Loucy (cell line): ENCODE data around the gene OTC.

Source experiments
- H2AFZ ChIP-seq: fragments of 200-600 bp; sonication (generic); 2 replicates; pipeline ENCODE4 v1.6.0; 2016; ENCODE audit warnings: antibody characterized with exemption, mild to moderate bottlenecking, low read length, moderate library complexity
- H3F3A ChIP-seq: fragments of 200-600 bp; 2 replicates; pipeline ENCODE4 v1.6.0; 2016; ENCODE audit warnings: antibody characterized with exemption, low read depth, mild to moderate bottlenecking
- H3K27me3 ChIP-seq: fragments of 200-600 bp; sonication (generic); 2 replicates; pipeline ENCODE4 v1.6.1; 2014; ENCODE audit warnings: low read length, mild to moderate bottlenecking; ENCODE audit not compliant: insufficient read depth, poor library complexity, severe bottlenecking
- H3K36me3 ChIP-seq: fragments of 200-600 bp; sonication (generic); 2 replicates; pipeline ENCODE4 v1.6.1; 2016; ENCODE audit warnings: low read length; ENCODE audit not compliant: insufficient read depth
- H3K4me1 ChIP-seq: fragments of 200-600 bp; sonication (generic); 2 replicates; pipeline ENCODE4 v1.5.1; 2014; ENCODE audit warnings: low read length, mild to moderate bottlenecking; ENCODE audit not compliant: insufficient read depth, poor library complexity, severe bottlenecking
- H3K4me2 ChIP-seq: fragments of 200-600 bp; sonication (generic); 2 replicates; pipeline ENCODE4 v1.6.0; 2014; ENCODE audit warnings: antibody characterized with exemption, low read length, low read depth, mild to moderate bottlenecking; ENCODE audit not compliant: poor library complexity, severe bottlenecking
- H3K4me3 ChIP-seq: fragments of 200-600 bp; sonication (generic); 2 replicates; pipeline ENCODE4 v1.5.1; 2014; ENCODE audit warnings: low read length, mild to moderate bottlenecking, mixed read lengths; ENCODE audit not compliant: poor library complexity, severe bottlenecking
- H3K79me2 ChIP-seq: fragments of 200-600 bp; sonication (generic); 2 replicates; pipeline ENCODE4 v1.6.1; 2014; ENCODE audit warnings: low read length; ENCODE audit not compliant: insufficient read depth
- H3K9ac ChIP-seq: fragments of 200-600 bp; sonication (generic); 2 replicates; pipeline ENCODE4 v1.6.0; 2014; ENCODE audit warnings: mild to moderate bottlenecking, low read depth, low read length, moderate library complexity; ENCODE audit not compliant: poor library complexity, severe bottlenecking
- H3K9me2 ChIP-seq: fragments of 200-600 bp; sonication (generic); replicated peaks from 2 replicates; pipeline ENCODE4 v1.6.1; 2016; ENCODE audit warnings: low read depth, low read length, mixed read lengths
- H3K9me3 ChIP-seq: fragments of 200-600 bp; sonication (generic); 2 replicates; pipeline ENCODE4 v1.6.1; 2014; ENCODE audit warnings: mild to moderate bottlenecking, antibody characterized with exemption, low read length, low read depth; ENCODE audit not compliant: insufficient read depth
- H4K20me1 ChIP-seq: fragments of 200-600 bp; sonication (generic); 2 replicates; pipeline ENCODE4 v1.6.0; 2014; ENCODE audit warnings: antibody characterized with exemption, low read length, mild to moderate bottlenecking; ENCODE audit not compliant: insufficient read depth, poor library complexity, severe bottlenecking
- EZH2phosphoT487 ChIP-seq: fragments of 200-600 bp; IDR thresholded peaks from 2 replicates; pipeline ENCODE4 v1.6.1; 2018; ENCODE audit warnings: antibody characterized with exemption, mild to moderate bottlenecking, moderate library complexity, borderline replicate concordance
- TF ChIP-seq, protein P1 (sequence below): fragments of 200-600 bp; sonication (generic); conservative IDR thresholded peaks from 2 replicates; pipeline ENCODE4 v1.5.1; 2014; ENCODE audit warnings: mild to moderate bottlenecking, antibody characterized with exemption, low read length

The OTC gene

DNA sequence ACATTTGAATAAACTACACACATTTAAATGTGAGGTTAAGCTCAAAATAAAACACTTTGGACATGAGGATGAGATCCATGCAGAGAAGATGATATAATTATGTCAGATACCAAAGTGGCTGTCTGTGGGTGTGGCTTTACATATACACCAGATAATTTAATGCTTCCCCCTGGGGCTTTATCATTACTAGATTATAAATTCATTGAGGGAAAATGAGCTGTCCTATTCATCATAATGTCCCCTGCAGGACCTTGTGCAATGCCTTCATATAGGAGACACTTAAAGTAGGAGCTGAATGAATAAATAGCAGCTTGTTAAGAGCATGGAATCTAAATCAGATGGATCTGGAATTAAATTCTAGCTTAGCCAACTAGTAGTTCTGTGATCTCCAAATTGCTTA lies 49.7 kb downstream of the OTC start:
- no peak overlapping the region for H2AFZ ChIP-seq
- TF ChIP-seq EZH2phosphoT487: no peak
- TF ChIP-seq, protein P1, sequence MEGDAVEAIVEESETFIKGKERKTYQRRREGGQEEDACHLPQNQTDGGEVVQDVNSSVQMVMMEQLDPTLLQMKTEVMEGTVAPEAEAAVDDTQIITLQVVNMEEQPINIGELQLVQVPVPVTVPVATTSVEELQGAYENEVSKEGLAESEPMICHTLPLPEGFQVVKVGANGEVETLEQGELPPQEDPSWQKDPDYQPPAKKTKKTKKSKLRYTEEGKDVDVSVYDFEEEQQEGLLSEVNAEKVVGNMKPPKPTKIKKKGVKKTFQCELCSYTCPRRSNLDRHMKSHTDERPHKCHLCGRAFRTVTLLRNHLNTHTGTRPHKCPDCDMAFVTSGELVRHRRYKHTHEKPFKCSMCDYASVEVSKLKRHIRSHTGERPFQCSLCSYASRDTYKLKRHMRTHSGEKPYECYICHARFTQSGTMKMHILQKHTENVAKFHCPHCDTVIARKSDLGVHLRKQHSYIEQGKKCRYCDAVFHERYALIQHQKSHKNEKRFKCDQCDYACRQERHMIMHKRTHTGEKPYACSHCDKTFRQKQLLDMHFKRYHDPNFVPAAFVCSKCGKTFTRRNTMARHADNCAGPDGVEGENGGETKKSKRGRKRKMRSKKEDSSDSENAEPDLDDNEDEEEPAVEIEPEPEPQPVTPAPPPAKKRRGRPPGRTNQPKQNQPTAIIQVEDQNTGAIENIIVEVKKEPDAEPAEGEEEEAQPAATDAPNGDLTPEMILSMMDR: no peak
- no peak overlapping the region for H3K4me2 ChIP-seq
- no peaks in the 10 kb centered on the region for H3K4me1 ChIP-seq
- H3K79me2 ChIP-seq: no peaks in the 10 kb centered on the region
- no peak overlapping the region for H3K9ac ChIP-seq
- H4K20me1 ChIP-seq: no peaks in the 10 kb centered on the region
- H3K36me3 ChIP-seq: no peaks in the 10 kb centered on the region
- no peaks in the 10 kb centered on the region for H3F3A ChIP-seq
- H3K9me3 ChIP-seq: no peaks in the 10 kb centered on the region
- H3K9me2 ChIP-seq: no peaks in the 10 kb centered on the region
- no peaks in the 10 kb centered on the region for H3K27me3 ChIP-seq
- H3K4me3 ChIP-seq: no peak overlapping the region

DNA sequence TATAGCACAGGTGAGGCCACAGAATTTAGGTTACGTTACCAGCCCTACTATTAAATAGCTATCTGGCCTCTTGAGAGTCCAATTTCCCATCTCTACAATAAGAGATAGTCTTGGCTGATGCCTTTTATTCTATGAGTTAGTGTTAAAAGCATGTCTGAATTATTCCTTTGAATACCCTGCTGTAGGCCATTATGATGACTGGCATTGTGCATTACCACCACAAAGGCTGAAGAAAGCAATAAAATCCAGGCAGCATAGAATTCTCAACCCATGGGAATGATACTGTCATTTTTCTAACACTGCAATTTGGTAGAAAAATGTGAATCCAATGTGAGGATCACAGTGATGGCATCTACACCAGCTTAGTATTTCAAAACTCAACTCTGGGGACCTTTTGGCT lies 51.4 kb downstream of the OTC start:
- TF ChIP-seq, protein P1: no peak
- TF ChIP-seq EZH2phosphoT487: no peak
- H3K27me3 ChIP-seq: no peaks in the 10 kb centered on the region
- no peak overlapping the region for H3K4me3 ChIP-seq
- no peak overlapping the region for H3K9ac ChIP-seq
- H3K9me3 ChIP-seq: no peaks in the 10 kb centered on the region
- H2AFZ ChIP-seq: no peak overlapping the region
- H4K20me1 ChIP-seq: no peaks in the 10 kb centered on the region
- no peaks in the 10 kb centered on the region for H3K4me1 ChIP-seq
- no peaks in the 10 kb centered on the region for H3K79me2 ChIP-seq
- no peak overlapping the region for H3K4me2 ChIP-seq
- H3K9me2 ChIP-seq: no peaks in the 10 kb centered on the region
- no peaks in the 10 kb centered on the region for H3K36me3 ChIP-seq
- no peaks in the 10 kb centered on the region for H3F3A ChIP-seq

DNA sequence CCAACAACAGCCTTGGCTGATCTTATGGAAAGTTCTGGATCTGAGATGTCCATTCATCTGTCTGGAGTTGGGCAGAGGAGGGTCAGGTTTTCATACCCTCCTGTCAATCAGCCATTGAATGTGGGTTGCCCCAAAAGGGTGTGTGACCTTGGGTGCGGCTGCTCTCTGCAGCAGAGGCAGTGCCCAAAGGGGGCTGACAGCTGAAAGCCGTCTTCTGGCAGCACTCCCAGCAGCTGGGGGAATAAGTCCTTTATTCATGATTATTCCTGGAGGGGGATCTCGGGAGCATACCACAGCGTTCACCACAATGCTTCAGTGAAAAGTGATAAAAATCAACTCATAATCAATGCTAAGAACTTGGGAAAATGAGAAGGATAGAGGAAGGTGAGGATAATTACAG lies 54.7 kb downstream of the OTC start:
- Histone ChIP-seq H3K4me1 (no peaks in the 10 kb centered on the region), H4K20me1 (no peaks in the 10 kb centered on the region), H3K9me2 (no peaks in the 10 kb centered on the region), H3K36me3 (no peaks in the 10 kb centered on the region), H3K9me3 (no peaks in the 10 kb centered on the region), H2AFZ (no peak overlapping the region), H3K9ac (no peak overlapping the region), H3F3A (no peaks in the 10 kb centered on the region), H3K4me3 (no peak overlapping the region), H3K4me2 (no peak overlapping the region), H3K79me2 (no peaks in the 10 kb centered on the region), H3K27me3 (no peaks in the 10 kb centered on the region)
- TF ChIP-seq, protein P1: no peak
- no peak for TF ChIP-seq EZH2phosphoT487
